C4-2B (cell line): ENCODE results near the gene TRAPPC12.

Experiments used
- ZFX ChIP-seq: fragments of 450-650 bp; IDR thresholded peaks from 2 replicates; pipeline ENCODE4 v1.6.1; 2017
- TF ChIP-seq, protein P1 (sequence below): fragments of 450-650 bp; conservative IDR thresholded peaks from 2 replicates; pipeline ENCODE4 v1.5.1; 2017; ENCODE audit warnings: mild to moderate bottlenecking

- TF ChIP-seq, protein P1, sequence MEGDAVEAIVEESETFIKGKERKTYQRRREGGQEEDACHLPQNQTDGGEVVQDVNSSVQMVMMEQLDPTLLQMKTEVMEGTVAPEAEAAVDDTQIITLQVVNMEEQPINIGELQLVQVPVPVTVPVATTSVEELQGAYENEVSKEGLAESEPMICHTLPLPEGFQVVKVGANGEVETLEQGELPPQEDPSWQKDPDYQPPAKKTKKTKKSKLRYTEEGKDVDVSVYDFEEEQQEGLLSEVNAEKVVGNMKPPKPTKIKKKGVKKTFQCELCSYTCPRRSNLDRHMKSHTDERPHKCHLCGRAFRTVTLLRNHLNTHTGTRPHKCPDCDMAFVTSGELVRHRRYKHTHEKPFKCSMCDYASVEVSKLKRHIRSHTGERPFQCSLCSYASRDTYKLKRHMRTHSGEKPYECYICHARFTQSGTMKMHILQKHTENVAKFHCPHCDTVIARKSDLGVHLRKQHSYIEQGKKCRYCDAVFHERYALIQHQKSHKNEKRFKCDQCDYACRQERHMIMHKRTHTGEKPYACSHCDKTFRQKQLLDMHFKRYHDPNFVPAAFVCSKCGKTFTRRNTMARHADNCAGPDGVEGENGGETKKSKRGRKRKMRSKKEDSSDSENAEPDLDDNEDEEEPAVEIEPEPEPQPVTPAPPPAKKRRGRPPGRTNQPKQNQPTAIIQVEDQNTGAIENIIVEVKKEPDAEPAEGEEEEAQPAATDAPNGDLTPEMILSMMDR, result no peak
- TF ChIP-seq ZFX, result no peak
Observed at GRCh38 chr2:3486047-3487027, 106.8 kb downstream of the TRAPPC12 start.
